Spleen (tissue), 7 donors: ENCODE results near the gene PPP1R16B.

Source experiments
- CTCF ChIP-seq, 11 experiments: fragments of 200-600 bp in 7 of 11; fragments of 450-650 bp in 4 of 11; sonication (generic) in 4 of 11; IDR thresholded peaks in 8 of 11; conservative IDR thresholded peaks in 3 of 11; 1 replicate in 7 of 11; 2 replicates in 4 of 11; pipeline versions ENCODE4 v1.4.0 to v1.8.0; 2016 to 2021; ENCODE audit warnings: antibody characterized with exemption in 11 of 11, inconsistent platforms in 4 of 11, mild to moderate bottlenecking in 1 of 11
- POLR2A ChIP-seq, 3 donors: fragments of 450-650 bp; IDR thresholded peaks; one replicate each; pipeline ENCODE4 v1.5.1; 2017; ENCODE audit warnings: antibody characterized with exemption in 3 of 3, mild to moderate bottlenecking in 1 of 3
- POLR2AphosphoS5 ChIP-seq, 3 donors: sonication (generic); formaldehyde crosslinking; IDR thresholded peaks; one replicate each; pipeline ENCODE4 v1.5.1; 2017; ENCODE audit warnings: antibody characterized with exemption in 3 of 3
- donor health status: DM: no; HTN: no; CAD: no; lungs with moderate emphysema.
- donor health status: DM: no; HTN: no; CAD: no.
- donor health status: DM: no; HTN: no; CAD: no.

GRCh38 chr20:38861071-38861401 lies 55.5 kb downstream of the PPP1R16B start:
- no peak for TF ChIP-seq POLR2A (IDR thresholded peaks at IDR 0.05)
- no peak for TF ChIP-seq POLR2AphosphoS5 (IDR thresholded peaks at IDR 0.05)
- TF ChIP-seq CTCF (IDR thresholded peaks at IDR 0.05 in 8 of 11, conservative IDR thresholded peaks at IDR 0.05 in 3 of 11), result no peak
